Spinal cord (tissue), 10 donors: ENCODE measurements around the gene PTCD1. TPM values are rescaled to one million over a fixed set of nuclear protein-coding genes. Genes with fewer than 3 reads are reported as not detected.

ENCODE experiments used
- DNase-seq, 6 donors: peaks; one replicate each; pipeline versions ENCODE4 v3.0.0 to v3.0.0-alpha.2; 2013 to 2015; ENCODE audit warnings: low spot score in 6 of 6, low read depth in 4 of 6
- H3K27ac ChIP-seq: one replicate; pipeline ENCODE4 v1.5.1; 2013; ENCODE audit warnings: low read depth, low read length, control low read depth
- H3K27me3 ChIP-seq: one replicate; pipeline ENCODE4 v1.6.1; 2013; ENCODE audit warnings: low read length; ENCODE audit not compliant: control insufficient read depth, insufficient read depth
- H3K36me3 ChIP-seq: one replicate; pipeline ENCODE4 v1.6.1; 2013; ENCODE audit warnings: low read length; ENCODE audit not compliant: control insufficient read depth, insufficient read depth
- H3K4me1 ChIP-seq: one replicate; pipeline ENCODE4 v1.6.1; 2013; ENCODE audit warnings: low read length; ENCODE audit not compliant: control insufficient read depth, insufficient read depth
- H3K4me3 ChIP-seq: one replicate; pipeline ENCODE4 v1.5.1; 2013; ENCODE audit warnings: low read depth, low read length, control low read depth
- H3K9me3 ChIP-seq: one replicate; pipeline ENCODE4 v1.6.1; 2013; ENCODE audit warnings: low read length; ENCODE audit not compliant: control insufficient read depth, insufficient read depth
- WGBS: methylation state at CpG from one replicate; pipeline ENCODE4 v1.1.5; 2013; ENCODE audit warnings: missing lambda C conversion rate; ENCODE audit not compliant: insufficient coverage; 5-methylcytosine and 5-hydroxymethylcytosine counted together
- polyA plus RNA-seq, 2 donors: library from polyadenylated mRNA; unstranded; fragments of 120-200 nt; gene quantifications; one replicate each; pipeline ENCODE4 v1.2.1, GENCODE V29; 2013; ENCODE audit not compliant: insufficient read length in 2 of 2
- total RNA-seq, 2 donors: library from RNA; depleted of rRNA in 1 of 2; stranded (reverse); fragments of 120-200 nt in 1 of 2; fragments of >200 nt in 1 of 2; gene quantifications; one replicate each; pipeline versions ENCODE4 v1.2.3 to v1.2.4, GENCODE V29; 2013 to 2014
- donor health status: healthy.

The PTCD1 gene
- total and polyA plus RNA-seq, 4 donors: 5.3 to 6.9 (median 6.1) TPM

DNA sequence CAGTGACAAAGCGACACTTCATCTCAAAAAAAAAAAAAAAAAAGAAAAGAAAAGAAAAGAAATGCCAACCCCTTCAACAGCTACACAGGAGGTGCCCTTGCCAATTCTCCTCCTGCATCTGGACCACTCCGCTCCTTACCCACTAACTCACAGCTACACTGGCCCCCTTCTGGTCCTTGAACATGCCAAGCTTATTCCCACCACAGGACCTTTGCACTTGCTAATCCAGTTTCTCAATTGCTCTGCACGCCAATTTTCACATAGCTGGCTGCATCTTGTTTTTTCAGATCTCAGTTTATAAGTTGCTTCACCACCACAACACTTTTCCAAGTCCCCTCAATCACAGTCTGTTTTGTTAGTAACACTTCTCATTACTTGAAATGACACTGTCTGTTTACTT lies 35.7 kb downstream of the PTCD1 start:
- no peaks in the 10 kb centered on the region for H3K9me3 ChIP-seq
- peaks cover 74% of the 10 kb centered on the region for H3K36me3 ChIP-seq
- no peak overlapping the region for H3K4me3 ChIP-seq
- WGBS: 100% methylated on average over 3 of the region's 3 CpGs
- H3K27ac ChIP-seq: no peak overlapping the region
- H3K27me3 ChIP-seq: no peaks in the 10 kb centered on the region
- peaks cover 5% of the 10 kb centered on the region for H3K4me1 ChIP-seq
- no peak for DNase-seq

DNA sequence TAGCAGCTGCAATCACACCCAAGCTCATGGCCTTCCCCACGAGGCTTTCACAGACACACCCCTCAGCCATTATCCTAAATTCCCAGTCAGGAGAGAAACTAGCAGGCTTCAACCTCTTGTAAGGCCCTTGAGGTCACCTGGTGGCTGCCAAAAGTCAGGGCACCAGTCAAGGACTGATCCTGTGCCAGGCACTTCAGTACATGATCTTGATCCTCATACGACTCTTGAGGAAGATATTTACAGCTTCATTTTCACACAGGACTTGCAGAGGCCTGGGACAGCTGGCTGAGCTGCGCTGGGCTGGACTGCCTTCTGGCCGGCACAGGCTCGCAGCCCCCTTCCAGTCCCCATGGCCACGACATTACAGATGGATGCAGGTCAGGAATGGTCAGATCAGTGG lies 39.0 kb downstream of the PTCD1 start:
- WGBS: 92% methylated on average over 4 of the region's 6 CpGs
- DNase-seq: no peak
- H3K36me3 ChIP-seq: peaks cover 94% of the 10 kb centered on the region
- H3K27me3 ChIP-seq: no peaks in the 10 kb centered on the region
- H3K27ac ChIP-seq: no peak overlapping the region
- H3K4me1 ChIP-seq: peaks cover 6% of the 10 kb centered on the region
- no peaks in the 10 kb centered on the region for H3K9me3 ChIP-seq
- H3K4me3 ChIP-seq: no peak overlapping the region

DNA sequence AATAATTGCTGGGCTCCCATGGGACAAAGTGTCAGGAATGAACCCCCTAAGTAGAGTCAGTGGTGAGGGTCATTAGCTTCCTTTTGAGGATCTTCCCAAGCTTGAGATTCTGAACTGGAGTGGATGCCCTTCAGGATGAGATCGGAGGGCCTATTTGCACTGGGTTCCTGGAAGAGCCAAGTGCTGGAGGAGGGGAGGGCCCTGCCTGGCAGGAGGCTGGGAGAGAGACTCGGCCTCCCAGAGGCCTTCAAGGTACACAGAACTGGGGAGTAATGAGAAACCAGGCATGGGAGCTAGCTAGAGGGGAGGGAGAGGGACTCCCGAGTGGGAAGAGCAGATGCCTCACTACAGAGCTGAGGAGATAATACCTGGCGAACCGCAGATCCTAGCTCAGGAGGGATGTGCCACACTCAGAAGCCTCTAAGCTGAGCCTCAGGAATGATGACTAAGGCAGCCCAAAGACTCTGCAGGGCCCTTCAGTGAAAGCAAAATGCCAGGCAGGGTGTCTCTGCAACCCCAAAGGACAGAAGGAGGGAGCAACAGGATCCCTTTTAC lies 39.6 kb downstream of the PTCD1 start:
- no peaks in the 10 kb centered on the region for H3K27me3 ChIP-seq
- no peak for DNase-seq
- H3K27ac ChIP-seq: no peak overlapping the region
- H3K4me1 ChIP-seq: peaks cover 10% of the 10 kb centered on the region
- no peaks in the 10 kb centered on the region for H3K9me3 ChIP-seq
- no peak overlapping the region for H3K4me3 ChIP-seq
- peaks cover 91% of the 10 kb centered on the region for H3K36me3 ChIP-seq
- WGBS: 84% methylated on average over 5 of the region's 5 CpGs

DNA sequence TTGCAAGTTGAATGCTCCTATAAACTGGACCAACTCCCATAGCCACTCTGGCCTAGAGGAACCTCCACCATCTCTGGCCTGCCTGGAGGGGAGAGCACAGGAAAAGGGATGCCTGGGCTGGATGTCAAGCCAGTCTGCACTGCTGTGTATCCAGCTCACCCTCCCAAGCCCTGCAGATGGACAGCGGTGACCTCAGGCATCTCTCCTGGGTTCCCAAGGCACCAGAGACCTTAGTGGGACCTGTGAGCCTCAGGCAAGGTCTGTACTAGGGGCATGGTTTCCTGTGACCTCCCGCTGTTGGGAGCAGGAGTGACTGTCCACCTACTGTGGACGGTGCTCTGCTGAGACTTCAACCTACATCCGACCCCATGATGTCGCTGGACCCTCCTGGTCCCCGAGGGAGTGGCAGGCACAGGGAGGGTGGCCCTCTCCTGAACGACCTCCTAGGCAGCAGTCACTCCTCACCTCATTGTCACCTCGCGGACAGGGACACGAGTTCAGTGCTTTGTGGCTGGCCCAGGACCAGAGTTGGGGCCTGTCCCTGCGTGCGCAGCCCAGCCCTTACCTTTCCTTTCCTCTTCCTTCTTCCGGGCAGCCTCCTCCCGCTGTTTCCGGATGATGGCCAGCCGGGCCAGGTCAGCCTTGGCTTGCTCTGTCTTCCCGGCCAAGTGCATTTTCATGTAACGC lies 41.2 kb downstream of the PTCD1 start:
- Histone ChIP-seq H3K4me1 (peaks cover 25% of the 10 kb centered on the region), H3K4me3 (no peak overlapping the region), H3K9me3 (no peaks in the 10 kb centered on the region), H3K27me3 (no peaks in the 10 kb centered on the region), H3K27ac (peak overlapping the region; percentile 29), H3K36me3 (peaks cover 81% of the 10 kb centered on the region)
- WGBS: 95% methylated on average over 17 of the region's 18 CpGs
- no peak for DNase-seq

DNA sequence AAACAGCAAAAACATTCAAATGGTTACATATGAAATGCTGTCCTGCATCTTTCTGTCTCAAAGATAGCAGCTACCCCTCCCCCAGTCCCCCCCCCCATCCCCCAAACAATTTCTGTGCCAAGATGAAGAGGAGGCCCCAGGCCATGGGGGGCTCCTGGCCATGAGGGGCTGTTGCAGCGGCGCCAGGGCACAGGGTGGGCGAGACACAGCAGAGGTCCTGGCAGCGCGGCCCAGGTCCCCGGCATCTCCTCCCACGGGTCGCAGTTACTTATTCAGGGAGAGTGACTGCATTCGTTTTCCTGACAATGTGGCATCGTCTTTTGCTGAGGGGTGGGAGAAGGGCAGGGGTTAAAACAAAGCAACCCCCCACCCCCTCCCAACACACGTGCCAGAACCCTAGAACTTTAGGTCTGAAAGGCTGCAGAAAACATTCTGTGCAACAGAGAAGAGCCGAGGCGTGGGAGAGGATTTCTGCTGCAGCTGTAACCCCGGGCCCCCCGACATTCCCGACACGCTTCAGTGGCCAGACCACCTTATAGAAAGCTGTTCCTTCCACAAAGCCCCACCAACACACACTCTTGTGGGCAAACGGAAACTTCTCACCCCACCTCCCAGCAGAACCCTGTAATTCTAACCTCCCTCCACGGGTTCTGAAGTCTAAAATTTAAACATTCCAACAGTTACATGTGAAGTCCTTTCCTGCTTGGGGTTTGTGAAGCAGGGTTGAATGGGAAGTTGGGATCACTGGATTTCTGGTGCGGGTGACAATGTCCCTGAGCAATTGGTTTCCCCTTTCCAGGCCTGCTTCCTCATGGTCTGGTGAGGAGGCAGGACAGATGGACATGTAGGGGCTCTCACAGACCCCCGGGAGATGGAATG lies 41.9 kb downstream of the PTCD1 start:
- peaks cover 73% of the 10 kb centered on the region for H3K36me3 ChIP-seq
- H3K27me3 ChIP-seq: no peaks in the 10 kb centered on the region
- H3K27ac ChIP-seq: peak overlapping the region; percentile 29
- no peak for DNase-seq
- H3K4me1 ChIP-seq: peaks cover 32% of the 10 kb centered on the region
- H3K4me3 ChIP-seq: no peak overlapping the region
- no peaks in the 10 kb centered on the region for H3K9me3 ChIP-seq
- 92% methylated on average over 12 of the region's 21 CpGs for WGBS

DNA sequence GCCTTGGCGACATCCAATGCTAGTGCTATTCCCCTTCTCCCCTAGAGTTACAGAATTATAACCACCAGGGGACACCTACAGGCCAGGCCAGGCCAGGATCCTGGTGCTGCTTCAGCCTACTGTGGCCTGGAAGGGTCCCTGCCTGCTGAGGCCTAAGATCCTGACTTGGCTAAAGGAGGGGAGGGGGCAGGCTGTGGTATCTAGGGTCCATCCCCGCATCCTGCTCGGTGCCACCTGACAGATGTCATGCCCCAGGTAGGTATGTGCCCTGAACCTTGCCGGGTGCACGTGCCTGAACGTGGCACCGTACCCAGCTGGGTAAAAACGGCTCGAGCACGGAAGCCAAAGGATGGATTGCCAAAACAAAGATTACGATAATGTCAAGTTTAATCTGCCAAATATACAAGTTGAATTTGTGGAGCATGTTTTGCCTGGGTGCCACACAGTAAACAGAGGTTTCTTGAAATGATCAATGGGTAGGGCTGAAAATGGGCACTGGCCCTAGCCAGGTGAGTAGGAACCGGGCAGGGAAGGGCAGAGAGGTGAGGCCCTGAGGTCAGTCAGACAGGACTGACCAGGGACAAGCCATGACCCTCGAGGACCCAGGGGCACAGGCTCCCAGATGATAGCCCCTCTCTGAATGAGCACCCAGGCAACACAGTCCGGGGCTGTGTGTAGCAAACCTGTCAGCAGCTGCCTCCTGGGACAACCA lies 42.8 kb downstream of the PTCD1 start:
- no peak overlapping the region for H3K4me3 ChIP-seq
- WGBS: 94% methylated on average over 13 of the region's 14 CpGs
- H3K27ac ChIP-seq: no peak overlapping the region
- H3K4me1 ChIP-seq: peaks cover 32% of the 10 kb centered on the region
- H3K9me3 ChIP-seq: no peaks in the 10 kb centered on the region
- DNase-seq: no peak
- no peaks in the 10 kb centered on the region for H3K27me3 ChIP-seq
- peaks cover 69% of the 10 kb centered on the region for H3K36me3 ChIP-seq

DNA sequence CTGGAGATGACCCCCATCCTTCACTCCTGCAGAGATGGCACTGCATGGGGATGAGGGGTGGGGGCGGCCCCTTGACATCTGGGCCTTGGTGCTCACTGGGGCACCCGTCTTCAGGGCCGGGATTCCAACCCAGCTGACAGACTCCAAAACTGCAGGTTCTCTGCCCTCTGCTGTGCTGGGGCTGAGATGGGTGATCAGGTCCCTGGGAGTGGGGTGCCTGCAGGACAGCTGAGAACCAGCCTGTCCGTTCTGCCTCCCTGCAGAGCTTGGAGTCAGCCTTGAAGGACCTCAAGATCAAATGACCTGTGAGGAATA lies 44.5 kb downstream of the PTCD1 start:
- Histone ChIP-seq H3K27ac (no peak overlapping the region), H3K27me3 (no peaks in the 10 kb centered on the region), H3K4me1 (peaks cover 32% of the 10 kb centered on the region), H3K36me3 (peaks cover 63% of the 10 kb centered on the region), H3K9me3 (no peaks in the 10 kb centered on the region), H3K4me3 (no peak overlapping the region)
- 84% methylated on average over 3 of the region's 4 CpGs for WGBS
- no peak for DNase-seq

DNA sequence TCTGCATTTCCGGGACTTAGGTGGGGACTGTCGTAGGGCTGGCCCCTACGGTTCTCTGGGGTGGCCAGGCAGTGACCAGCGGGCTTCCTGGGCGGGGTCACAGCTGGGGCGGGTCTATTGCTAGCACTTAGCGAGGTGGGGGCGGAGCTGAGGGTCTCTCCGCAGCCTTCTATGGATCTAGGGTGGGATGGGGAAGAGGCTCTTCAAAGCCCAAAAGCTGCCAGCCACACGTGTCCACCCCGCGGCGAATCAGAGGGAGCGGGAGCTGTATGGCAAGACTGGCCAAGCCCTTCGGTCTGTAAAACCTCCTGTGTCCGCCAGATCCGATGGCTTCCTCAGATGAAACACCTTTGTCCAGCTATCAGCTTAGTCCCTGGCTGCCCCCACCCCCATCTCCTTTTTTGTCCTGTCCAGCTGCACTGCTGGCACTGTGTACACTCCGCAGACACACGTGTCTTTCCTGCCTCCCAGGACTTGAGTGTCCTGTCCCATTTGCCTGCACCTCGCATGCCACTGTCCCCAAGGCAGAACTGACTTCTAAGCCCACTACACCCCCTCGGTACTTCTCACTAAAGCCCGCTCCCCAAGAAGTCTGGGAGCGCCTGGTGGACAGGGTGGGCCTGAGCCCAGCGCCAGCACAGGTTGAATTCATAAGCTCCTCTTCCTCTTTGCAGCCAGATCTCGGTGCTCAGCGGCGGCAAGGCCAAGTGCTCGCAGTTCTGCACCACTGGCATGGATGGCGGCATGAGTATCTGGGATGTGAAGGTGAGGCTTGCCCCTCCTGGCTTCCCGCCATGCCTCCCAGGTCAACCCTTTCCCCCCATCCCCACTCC lies 45.0 kb downstream of the PTCD1 start:
- Histone ChIP-seq H3K27ac (peak overlapping the region; percentile 25), H3K27me3 (no peaks in the 10 kb centered on the region), H3K36me3 (peaks cover 57% of the 10 kb centered on the region), H3K9me3 (no peaks in the 10 kb centered on the region), H3K4me1 (peaks cover 32% of the 10 kb centered on the region), H3K4me3 (peak overlapping the region; percentile 60)
- 17% methylated on average over 24 of the region's 30 CpGs for WGBS
- peak in 4 of 6 donors; percentile 43 to 94 (median 75) for DNase-seq
